ENCODE data around the gene ZKSCAN3.

- TF ChIP-seq, protein P1, sequence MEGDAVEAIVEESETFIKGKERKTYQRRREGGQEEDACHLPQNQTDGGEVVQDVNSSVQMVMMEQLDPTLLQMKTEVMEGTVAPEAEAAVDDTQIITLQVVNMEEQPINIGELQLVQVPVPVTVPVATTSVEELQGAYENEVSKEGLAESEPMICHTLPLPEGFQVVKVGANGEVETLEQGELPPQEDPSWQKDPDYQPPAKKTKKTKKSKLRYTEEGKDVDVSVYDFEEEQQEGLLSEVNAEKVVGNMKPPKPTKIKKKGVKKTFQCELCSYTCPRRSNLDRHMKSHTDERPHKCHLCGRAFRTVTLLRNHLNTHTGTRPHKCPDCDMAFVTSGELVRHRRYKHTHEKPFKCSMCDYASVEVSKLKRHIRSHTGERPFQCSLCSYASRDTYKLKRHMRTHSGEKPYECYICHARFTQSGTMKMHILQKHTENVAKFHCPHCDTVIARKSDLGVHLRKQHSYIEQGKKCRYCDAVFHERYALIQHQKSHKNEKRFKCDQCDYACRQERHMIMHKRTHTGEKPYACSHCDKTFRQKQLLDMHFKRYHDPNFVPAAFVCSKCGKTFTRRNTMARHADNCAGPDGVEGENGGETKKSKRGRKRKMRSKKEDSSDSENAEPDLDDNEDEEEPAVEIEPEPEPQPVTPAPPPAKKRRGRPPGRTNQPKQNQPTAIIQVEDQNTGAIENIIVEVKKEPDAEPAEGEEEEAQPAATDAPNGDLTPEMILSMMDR (IDR thresholded peaks at IDR 0.05): no peak
- no peak for TF ChIP-seq EZH2 (IDR thresholded peaks at IDR 0.05; ENCODE audit: borderline replicate concordance, insufficient read depth, low read depth, low read length, poor library complexity, severe bottlenecking)
These were observed 44.3 kb downstream of the ZKSCAN3 start for GRCh38 chr6:28393912-28394662.

All from B cell (primary cell).